Spleen (tissue), 7 donors: ENCODE results near the gene ATP12A.

Experiments
- POLR2A ChIP-seq, 3 donors: fragments of 450-650 bp; IDR thresholded peaks; one replicate each; pipeline ENCODE4 v1.5.1; 2017; ENCODE audit warnings: antibody characterized with exemption in 3 of 3, mild to moderate bottlenecking in 1 of 3
- POLR2AphosphoS5 ChIP-seq, 3 donors: sonication (generic); formaldehyde crosslinking; IDR thresholded peaks; one replicate each; pipeline ENCODE4 v1.5.1; 2017; ENCODE audit warnings: antibody characterized with exemption in 3 of 3
- TF ChIP-seq, protein P1 (sequence below), 11 experiments: fragments of 200-600 bp in 7 of 11; fragments of 450-650 bp in 4 of 11; sonication (generic) in 4 of 11; IDR thresholded peaks in 8 of 11; conservative IDR thresholded peaks in 3 of 11; 1 replicate in 7 of 11; 2 replicates in 4 of 11; pipeline versions ENCODE4 v1.4.0 to v1.8.0; 2016 to 2021; ENCODE audit warnings: antibody characterized with exemption in 11 of 11, inconsistent platforms in 4 of 11, mild to moderate bottlenecking in 1 of 11
- donor health status: DM: no; HTN: no; CAD: no; lungs with moderate emphysema.
- donor health status: DM: no; HTN: no; CAD: no.
- donor health status: DM: no; HTN: no; CAD: no.

DNA sequence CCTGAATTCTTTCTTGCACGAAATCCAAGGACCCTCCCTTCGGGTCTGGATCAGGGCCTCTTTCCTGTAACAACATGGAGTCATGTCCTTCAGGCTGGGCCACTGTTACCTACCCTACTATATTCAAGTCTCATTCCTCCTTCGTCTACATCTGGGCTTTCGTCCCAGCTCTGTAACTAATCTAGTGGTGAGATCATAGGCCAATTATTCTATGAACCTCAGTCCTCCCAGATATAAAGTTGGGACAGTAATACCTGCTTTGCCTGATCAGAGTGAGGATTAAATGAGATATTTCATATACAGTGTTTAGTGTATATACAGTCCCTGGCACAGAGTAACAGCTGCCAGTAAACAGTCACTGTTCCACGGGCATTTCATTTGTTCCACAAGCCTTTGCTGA lies 48.3 kb upstream of the ATP12A start:
- TF ChIP-seq, protein P1, sequence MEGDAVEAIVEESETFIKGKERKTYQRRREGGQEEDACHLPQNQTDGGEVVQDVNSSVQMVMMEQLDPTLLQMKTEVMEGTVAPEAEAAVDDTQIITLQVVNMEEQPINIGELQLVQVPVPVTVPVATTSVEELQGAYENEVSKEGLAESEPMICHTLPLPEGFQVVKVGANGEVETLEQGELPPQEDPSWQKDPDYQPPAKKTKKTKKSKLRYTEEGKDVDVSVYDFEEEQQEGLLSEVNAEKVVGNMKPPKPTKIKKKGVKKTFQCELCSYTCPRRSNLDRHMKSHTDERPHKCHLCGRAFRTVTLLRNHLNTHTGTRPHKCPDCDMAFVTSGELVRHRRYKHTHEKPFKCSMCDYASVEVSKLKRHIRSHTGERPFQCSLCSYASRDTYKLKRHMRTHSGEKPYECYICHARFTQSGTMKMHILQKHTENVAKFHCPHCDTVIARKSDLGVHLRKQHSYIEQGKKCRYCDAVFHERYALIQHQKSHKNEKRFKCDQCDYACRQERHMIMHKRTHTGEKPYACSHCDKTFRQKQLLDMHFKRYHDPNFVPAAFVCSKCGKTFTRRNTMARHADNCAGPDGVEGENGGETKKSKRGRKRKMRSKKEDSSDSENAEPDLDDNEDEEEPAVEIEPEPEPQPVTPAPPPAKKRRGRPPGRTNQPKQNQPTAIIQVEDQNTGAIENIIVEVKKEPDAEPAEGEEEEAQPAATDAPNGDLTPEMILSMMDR (IDR thresholded peaks at IDR 0.05 in 8 of 11, conservative IDR thresholded peaks at IDR 0.05 in 3 of 11): no peak
- TF ChIP-seq POLR2AphosphoS5 (IDR thresholded peaks at IDR 0.05) (no peak), POLR2A (IDR thresholded peaks at IDR 0.05) (no peak)
